Breast epithelium (tissue), 3 donors: ENCODE data around the gene TMCC1.

Experiments used
- CTCF ChIP-seq, 3 donors: fragments of 450-650 bp; IDR thresholded peaks; one replicate each; pipeline ENCODE4 v1.5.1; 2016 to 2017; ENCODE audit warnings: antibody characterized with exemption in 3 of 3, mild to moderate bottlenecking in 3 of 3, moderate library complexity in 3 of 3
- POLR2A ChIP-seq: fragments of 450-650 bp; IDR thresholded peaks from one replicate; pipeline ENCODE4 v1.6.1; 2016; ENCODE audit warnings: antibody characterized with exemption, mild to moderate bottlenecking, moderate library complexity
- POLR2AphosphoS5 ChIP-seq, 3 donors: sonication (generic); formaldehyde crosslinking; IDR thresholded peaks; one replicate each; pipeline ENCODE4 v1.6.1; 2017; ENCODE audit warnings: antibody characterized with exemption in 3 of 3

- TF ChIP-seq CTCF (IDR thresholded peaks at IDR 0.05) = no peak
- TF ChIP-seq POLR2AphosphoS5 (IDR thresholded peaks at IDR 0.05) = no peak
- no peak for TF ChIP-seq POLR2A
These were observed 194.3 kb downstream of the TMCC1 start for GRCh38 chr3:129699199-129699598.
